B cell (primary cell): Measurements from ENCODE around the gene NCKAP5L. TPM values are rescaled to one million over a fixed set of nuclear protein-coding genes. Genes with fewer than 3 reads are reported as not detected.

Experiments
- ATAC-seq: fragments of 200-7000 bp; cut with Tn5 transposase; one replicate; pipeline ENCODE4 v1.10.0; 2021; ENCODE audit warnings: low read depth, mild to moderate bottlenecking, moderate number of reproducible peaks, moderate library complexity
- CTCF ChIA-PET: fragments of 350-600 bp; sonication (Branson Sonifier 250); formaldehyde crosslinking; loops from one replicate; lab custom pipeline; 2021; ENCODE audit warnings: antibody characterized with exemption, inconsistent platforms; lab: Charles Lee
- POLR2A ChIA-PET: fragments of 350-600 bp; sonication (Branson Sonifier 250); formaldehyde crosslinking; loops from one replicate; lab custom pipeline; 2021; ENCODE audit warnings: antibody characterized with exemption; lab: Charles Lee
- DNase-seq: peaks from one replicate; pipeline ENCODE4 v3.0.0; 2013
- H2AFZ ChIP-seq: 2 replicates; pipeline ENCODE4 v1.6.1; 2012; ENCODE audit warnings: mild to moderate bottlenecking, low read depth, low read length; ENCODE audit not compliant: insufficient read depth, poor library complexity, severe bottlenecking
- H3K27ac ChIP-seq, 2 donors: 1 replicate in 1 of 2; 2 replicates in 1 of 2; pipeline ENCODE4 v1.5.1; 2012 to 2013; ENCODE audit warnings: low read length in 2 of 2, mild to moderate bottlenecking in 2 of 2, moderate library complexity in 1 of 2
- H3K27me3 ChIP-seq, 4 experiments: fragments of 200-600 bp in 1 of 4; sonication (generic) in 1 of 4; replicated peaks in 1 of 4; 1 replicate in 2 of 4; 2 replicates in 2 of 4; pipeline versions ENCODE4 v1.6.1 to v1.7.0; 2013 to 2016; ENCODE audit warnings: low read length in 3 of 4, mild to moderate bottlenecking in 2 of 4, mixed read lengths in 1 of 4, moderate library complexity in 1 of 4; ENCODE audit not compliant: insufficient read depth in 4 of 4, control insufficient read depth in 3 of 4; ENCODE audit errors: control extremely low read depth in 1 of 4
- H3K36me3 ChIP-seq, 2 experiments: replicated peaks in 1 of 2; 1 replicate in 1 of 2; 2 replicates in 1 of 2; pipeline versions ENCODE4 v1.6.1 to v1.7.1; 2013; ENCODE audit warnings: low read length in 1 of 2; ENCODE audit not compliant: insufficient read depth in 2 of 2, control insufficient read depth in 1 of 2; ENCODE audit errors: control extremely low read depth in 1 of 2, extremely low read depth in 1 of 2
- H3K4me1 ChIP-seq, 2 donors: fragments of 200-600 bp in 1 of 2; sonication (generic) in 1 of 2; 1 replicate in 1 of 2; 2 replicates in 1 of 2; pipeline versions ENCODE4 v1.5.1 to v1.6.1; 2013 to 2017; ENCODE audit warnings: low read length in 2 of 2; ENCODE audit not compliant: control insufficient read depth in 2 of 2, insufficient read depth in 2 of 2
- H3K4me2 ChIP-seq: replicated peaks from 2 replicates; pipeline ENCODE3; 2012; ENCODE audit warnings: mild to moderate bottlenecking, low read depth, low read length; ENCODE audit not compliant: poor library complexity, severe bottlenecking
- H3K4me3 ChIP-seq, 5 experiments: fragments of 200-600 bp in 1 of 5; sonication (generic) in 1 of 5; 1 replicate in 3 of 5; 2 replicates in 2 of 5; pipeline versions ENCODE4 v1.5.1 to v1.7.0; 2011 to 2016; ENCODE audit warnings: low read length in 4 of 5, mild to moderate bottlenecking in 4 of 5, low read depth in 2 of 5, control low read depth in 1 of 5, moderate library complexity in 1 of 5; ENCODE audit not compliant: insufficient read depth in 1 of 5; ENCODE audit errors: control extremely low read depth in 1 of 5, extremely low read depth in 1 of 5
- H3K79me2 ChIP-seq: fragments of 200-600 bp; sonication (generic); one replicate; pipeline ENCODE4 v1.6.0; 2016; ENCODE audit warnings: low read length; ENCODE audit not compliant: control insufficient read depth, insufficient read depth
- H3K9ac ChIP-seq: fragments of 200-600 bp; sonication (generic); 2 replicates; pipeline ENCODE4 v1.6.1; 2017; ENCODE audit warnings: mild to moderate bottlenecking, low read length, moderate library complexity
- H3K9me3 ChIP-seq, 3 donors: one replicate each; pipeline versions ENCODE4 v1.6.1 to v1.7.1; 2013; ENCODE audit warnings: low read length in 2 of 3; ENCODE audit not compliant: control insufficient read depth in 2 of 3, insufficient read depth in 1 of 3; ENCODE audit errors: control extremely low read depth in 1 of 3
- H4K20me1 ChIP-seq: 2 replicates; pipeline ENCODE4 v1.6.0; 2012; ENCODE audit warnings: mild to moderate bottlenecking, low read length; ENCODE audit not compliant: insufficient read depth, control insufficient read depth, poor library complexity, severe bottlenecking
- H3K27ac Mint-ChIP-seq: one replicate; pipeline ENCODE4 v1.8.0; 2021; ENCODE audit warnings: mixed read lengths
- H3K27me3 Mint-ChIP-seq: one replicate; pipeline ENCODE4 v1.8.0; 2021; ENCODE audit warnings: mixed read lengths
- H3K4me1 Mint-ChIP-seq: one replicate; pipeline ENCODE4 v1.8.0; 2021; ENCODE audit warnings: mixed read lengths
- H3K4me3 Mint-ChIP-seq: one replicate; pipeline ENCODE4 v1.8.0; 2021; ENCODE audit warnings: mixed read lengths
- H3K9me3 Mint-ChIP-seq: one replicate; pipeline ENCODE4 v1.8.0; 2022; ENCODE audit warnings: mixed read lengths; ENCODE audit not compliant: insufficient read depth
- CTCF ChIP-seq: fragments of 200-600 bp; IDR thresholded peaks from one replicate; pipeline ENCODE4 v1.8.0; 2022; ENCODE audit warnings: antibody characterized with exemption, mild to moderate bottlenecking
- EZH2 ChIP-seq: IDR thresholded peaks from 2 replicates; pipeline ENCODE4 v1.6.1; 2012; ENCODE audit warnings: borderline replicate concordance, low read depth, mild to moderate bottlenecking, moderate library complexity, low read length; ENCODE audit not compliant: insufficient read depth, poor library complexity, severe bottlenecking
- WGBS: methylation state at CpG from one replicate; pipeline ENCODE4 v1.1.5; 2013; ENCODE audit warnings: missing lambda C conversion rate; ENCODE audit not compliant: insufficient coverage; 5-methylcytosine and 5-hydroxymethylcytosine counted together
- intact Hi-C: fragments of 100-400 bp; cut with micrococcal nuclease; formaldehyde crosslinking; loops from one replicate; pipeline ENCODE4 v1.10.0; 2022
- polyA plus RNA-seq: library from polyadenylated mRNA; depleted of rRNA; stranded (reverse); fragments of >200 nt; gene quantifications from 2 replicates; pipeline ENCODE4 v1.2.3, GENCODE V29; 2012
- total RNA-seq, 2 donors: library from RNA; stranded (reverse); fragments of 120-200 nt in 1 of 2; gene quantifications; 1 replicate in 1 of 2; 2 replicates in 1 of 2; pipeline versions ENCODE4 v1.2.3 to v1.2.4, GENCODE V29; 2013 to 2022

The NCKAP5L gene
- total and polyA plus RNA-seq, 2 donors (not counting 1 experiment from before 2014, with no cell fraction given), result 3.2 to 13.2 TPM

GRCh38 chr12:49800421-49801140 is 27.6 kb downstream of the NCKAP5L start:
- no peak for ATAC-seq
- CTCF ChIA-PET, result interaction anchor here (0.6 to 1.7 kb wide), 3 partner anchors 23 to 380 kb away, joined by 4 read pairs; no protein-coding TSS in a partner anchor
- Histone ChIP-seq H3K4me2 (no peak overlapping the region), H3K36me3 (peaks cover 0 to 26% of the 10 kb centered on the region in 2 experiments), H3K4me3 (no peak overlapping the region), H4K20me1 (no peaks in the 10 kb centered on the region), H3K27me3 (no peaks in the 10 kb centered on the region), H3K9ac (no peak overlapping the region), H3K79me2 (no peaks in the 10 kb centered on the region), H3K27ac (no peak overlapping the region), H3K9me3 (no peaks in the 10 kb centered on the region), H2AFZ (no peak overlapping the region), H3K4me1 (no peaks in the 10 kb centered on the region)
- whole genome bisulfite sequencing, result 92% methylated on average over 6 of the region's 11 CpGs
- H3K27me3 Mint-ChIP-seq, result no peaks in the 10 kb centered on the region
- POLR2A ChIA-PET, result no interaction called here
- H3K27ac Mint-ChIP-seq, result no peak overlapping the region
- TF ChIP-seq CTCF, result no peak
- TF ChIP-seq EZH2, result no peak
- no peaks in the 10 kb centered on the region for H3K4me1 Mint-ChIP-seq
- H3K9me3 Mint-ChIP-seq, result no peaks in the 10 kb centered on the region
- no peak overlapping the region for H3K4me3 Mint-ChIP-seq
- DNase-seq, result no peak
- intact Hi-C loops, result no loop called here

- TF ChIP-seq EZH2, result no peak
- TF ChIP-seq CTCF, result no peak
- ATAC-seq (no peak), DNase-seq (no peak)
- Histone ChIP-seq H3K79me2 (no peaks in the 10 kb centered on the region), H3K4me1 (no peaks in the 10 kb centered on the region), H3K4me2 (no peak overlapping the region), H3K27ac (no peak overlapping the region), H4K20me1 (no peaks in the 10 kb centered on the region), H3K9ac (no peak overlapping the region), H2AFZ (no peak overlapping the region), H3K27me3 (no peaks in the 10 kb centered on the region), H3K9me3 (no peaks in the 10 kb centered on the region), H3K4me3 (no peak overlapping the region), H3K36me3 (peaks cover 0 to 24% of the 10 kb centered on the region in 2 experiments)
- H3K4me3 Mint-ChIP-seq, result no peak overlapping the region
- intact Hi-C loops, result no loop called here
- peak overlapping the region; percentile 54 for H3K27ac Mint-ChIP-seq
- POLR2A ChIA-PET, result no interaction called here
- 92% methylated on average over 2 of the region's 2 CpGs for WGBS
- no peaks in the 10 kb centered on the region for H3K27me3 Mint-ChIP-seq
- H3K9me3 Mint-ChIP-seq, result no peaks in the 10 kb centered on the region
- no peaks in the 10 kb centered on the region for H3K4me1 Mint-ChIP-seq
- CTCF ChIA-PET, result interaction anchor here (0.7 to 0.8 kb wide), 2 partner anchors 37 to 40 kb away, joined by 3 to 4 read pairs; no protein-coding TSS in a partner anchor
Observed at GRCh38 chr12:49798934-49799333, 29.3 kb downstream of the NCKAP5L start.
